Activated naive CD8-positive, alpha-beta T cell (primary cell): ENCODE data around the gene NPIPB2.
"Not testable (repeated sequence)": the region's sequence is repeated elsewhere in the genome, so short reads cannot be mapped to it uniquely, and the experiment has no call there.

Source experiments
- H3K27ac Mint-ChIP-seq: one replicate; pipeline ENCODE4 v1.8.0; 2021; ENCODE audit warnings: mixed read lengths
- H3K27me3 Mint-ChIP-seq: one replicate; pipeline ENCODE4 v1.8.0; 2021; ENCODE audit warnings: mixed read lengths
- H3K36me3 Mint-ChIP-seq: one replicate; pipeline ENCODE4 v1.8.0; 2021; ENCODE audit warnings: mixed read lengths
- H3K4me1 Mint-ChIP-seq: one replicate; pipeline ENCODE4 v1.8.0; 2021; ENCODE audit warnings: low read depth, mixed read lengths
- H3K4me3 Mint-ChIP-seq: one replicate; pipeline ENCODE4 v1.8.0; 2021; ENCODE audit warnings: mild to moderate bottlenecking, mixed read lengths
- H3K9me3 Mint-ChIP-seq: one replicate; pipeline ENCODE4 v1.8.0; 2021; ENCODE audit warnings: low read depth, mixed read lengths

The NPIPB2 gene

GRCh38 chr16:11967195-11967911, 25.5 kb upstream of the NPIPB2 start:
- Mint-ChIP-seq H3K36me3 (peaks cover 4% of the 10 kb centered on the region), H3K27me3 (no peaks in the 10 kb centered on the region), H3K9me3 (no peaks in the 10 kb centered on the region), H3K4me3 (no peak overlapping the region), H3K27ac (peak overlapping the region; percentile 10), H3K4me1 (no peaks in the 10 kb centered on the region)

DNA sequence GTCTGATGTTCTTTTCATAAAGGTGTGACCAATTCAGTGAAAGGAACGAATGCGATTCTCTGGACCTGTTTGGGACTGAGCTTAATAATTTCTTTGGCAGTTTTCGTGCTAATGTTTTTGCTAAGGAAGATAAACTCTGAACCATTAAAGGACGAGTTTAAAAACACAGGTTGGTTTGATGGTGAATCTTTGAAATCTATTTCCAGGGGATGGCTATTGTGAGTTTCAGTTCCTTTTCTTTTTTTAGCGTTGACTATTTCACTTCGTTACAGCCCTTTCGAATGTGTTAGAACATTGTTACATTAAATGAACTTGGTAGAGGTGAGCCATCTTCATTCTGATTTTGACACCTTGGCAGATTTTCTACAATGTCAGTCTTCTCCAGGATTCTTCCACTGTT, 24.3 kb upstream of the NPIPB2 start:
- peaks cover 4% of the 10 kb centered on the region for H3K36me3 Mint-ChIP-seq
- no peaks in the 10 kb centered on the region for H3K27me3 Mint-ChIP-seq
- no peaks in the 10 kb centered on the region for H3K4me1 Mint-ChIP-seq
- H3K9me3 Mint-ChIP-seq: no peaks in the 10 kb centered on the region
- H3K4me3 Mint-ChIP-seq: no peak overlapping the region
- no peak overlapping the region for H3K27ac Mint-ChIP-seq

GRCh38 chr16:11964761-11965551, 23.1 kb upstream of the NPIPB2 start, which contains the start of gene TNFRSF17:
Gene TNFRSF17 (plus strand): TSS chr16:11965210. CDS start chr16:11965325, 115 bp downstream.
- no peaks in the 10 kb centered on the region for H3K27me3 Mint-ChIP-seq
- no peak within 1 kb of the TSS for H3K27ac Mint-ChIP-seq
- H3K4me3 Mint-ChIP-seq: no peak within 1 kb of the TSS
- peaks cover 4% of the 10 kb centered on the region for H3K36me3 Mint-ChIP-seq
- no peaks in the 10 kb centered on the region for H3K9me3 Mint-ChIP-seq
- no peaks in the 10 kb centered on the region for H3K4me1 Mint-ChIP-seq

GRCh38 chr16:11963706-11964105, 21.9 kb upstream of the NPIPB2 start:
- H3K36me3 Mint-ChIP-seq: peaks cover 4% of the 10 kb centered on the region
- H3K27me3 Mint-ChIP-seq: no peaks in the 10 kb centered on the region
- H3K27ac Mint-ChIP-seq: no peak overlapping the region
- no peaks in the 10 kb centered on the region for H3K4me1 Mint-ChIP-seq
- H3K9me3 Mint-ChIP-seq: no peaks in the 10 kb centered on the region
- no peak overlapping the region for H3K4me3 Mint-ChIP-seq

- not testable (repeated sequence) for H3K36me3 Mint-ChIP-seq, H3K4me1 Mint-ChIP-seq, H3K9me3 Mint-ChIP-seq, H3K4me3 Mint-ChIP-seq, H3K27me3 Mint-ChIP-seq, H3K27ac Mint-ChIP-seq
Measured at GRCh38 chr16:11962978-11963377, 21.1 kb upstream of the NPIPB2 start.

GRCh38 chr16:11962457-11962856, 20.6 kb upstream of the NPIPB2 start:
- H3K27me3 Mint-ChIP-seq, H3K36me3 Mint-ChIP-seq, H3K9me3 Mint-ChIP-seq, H3K4me1 Mint-ChIP-seq, H3K4me3 Mint-ChIP-seq, H3K27ac Mint-ChIP-seq: not testable (repeated sequence)

GRCh38 chr16:11957591-11958395, 15.9 kb upstream of the NPIPB2 start:
- no peaks in the 10 kb centered on the region for H3K27me3 Mint-ChIP-seq
- no peak overlapping the region for H3K4me3 Mint-ChIP-seq
- H3K9me3 Mint-ChIP-seq: no peaks in the 10 kb centered on the region
- no peaks in the 10 kb centered on the region for H3K4me1 Mint-ChIP-seq
- peaks cover 4% of the 10 kb centered on the region for H3K36me3 Mint-ChIP-seq
- no peak overlapping the region for H3K27ac Mint-ChIP-seq

DNA sequence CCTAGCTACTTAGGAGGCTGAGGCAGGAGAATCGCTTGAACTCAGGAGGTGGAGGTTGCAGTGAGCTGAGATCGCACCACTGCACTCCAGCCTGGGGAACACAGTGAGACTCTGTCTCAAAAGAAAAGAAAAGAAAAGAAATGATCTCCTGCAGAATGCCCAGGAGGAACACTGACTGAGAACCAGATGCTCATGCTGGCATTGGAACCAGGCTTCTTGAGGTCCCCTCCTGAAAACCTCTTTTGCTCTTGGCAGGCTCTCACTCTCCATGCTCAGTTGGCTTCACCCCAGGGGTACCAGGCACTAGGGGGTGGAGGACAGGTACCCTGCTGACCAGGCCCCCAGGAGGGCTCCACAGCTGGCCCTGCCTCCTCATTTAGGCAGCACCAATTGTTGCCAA, 14.7 kb upstream of the NPIPB2 start:
- H3K27me3 Mint-ChIP-seq: no peaks in the 10 kb centered on the region
- H3K9me3 Mint-ChIP-seq: no peaks in the 10 kb centered on the region
- H3K4me3 Mint-ChIP-seq: no peak overlapping the region
- H3K36me3 Mint-ChIP-seq: peaks cover 4% of the 10 kb centered on the region
- H3K27ac Mint-ChIP-seq: no peak overlapping the region
- H3K4me1 Mint-ChIP-seq: no peaks in the 10 kb centered on the region

- H3K9me3 Mint-ChIP-seq: no peaks in the 10 kb centered on the region
- H3K4me1 Mint-ChIP-seq: no peaks in the 10 kb centered on the region
- no peak overlapping the region for H3K27ac Mint-ChIP-seq
- H3K27me3 Mint-ChIP-seq: no peaks in the 10 kb centered on the region
- H3K4me3 Mint-ChIP-seq: no peak overlapping the region
- peaks cover 4% of the 10 kb centered on the region for H3K36me3 Mint-ChIP-seq
Measured at GRCh38 chr16:11955713-11956123, 13.9 kb upstream of the NPIPB2 start.

GRCh38 chr16:11953576-11953975, 11.7 kb upstream of the NPIPB2 start:
- not testable (repeated sequence) for H3K4me3 Mint-ChIP-seq, H3K27me3 Mint-ChIP-seq, H3K4me1 Mint-ChIP-seq, H3K36me3 Mint-ChIP-seq, H3K27ac Mint-ChIP-seq, H3K9me3 Mint-ChIP-seq

- Mint-ChIP-seq H3K27me3 (no peaks in the 10 kb centered on the region), H3K27ac (no peak overlapping the region), H3K9me3 (no peaks in the 10 kb centered on the region), H3K36me3 (no peaks in the 10 kb centered on the region), H3K4me3 (no peak overlapping the region), H3K4me1 (peaks cover 3% of the 10 kb centered on the region)
Measured at GRCh38 chr16:11950388-11950787, 8.5 kb upstream of the NPIPB2 start.

DNA sequence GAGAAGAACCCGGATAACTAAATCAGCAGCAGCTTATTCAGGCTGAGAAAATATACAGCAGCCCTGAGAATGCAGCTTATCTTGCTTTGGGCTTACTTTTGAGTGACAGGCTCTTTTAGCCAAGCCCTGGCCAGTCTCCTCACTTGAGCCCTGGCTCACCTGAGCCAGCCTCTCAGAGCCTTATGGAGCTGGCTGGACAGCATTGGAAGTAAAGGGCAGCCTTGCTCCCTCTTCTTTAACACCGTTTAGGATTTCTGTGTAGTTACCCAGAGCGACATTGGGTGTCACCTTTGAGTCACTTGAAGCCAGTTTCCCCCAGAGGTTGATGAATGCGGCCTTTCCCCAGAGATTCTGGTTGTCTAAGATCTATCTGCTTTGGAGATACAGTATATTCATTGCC, 7.7 kb upstream of the NPIPB2 start:
- Mint-ChIP-seq H3K4me3 (no peak overlapping the region), H3K4me1 (peaks cover 3% of the 10 kb centered on the region), H3K27me3 (no peaks in the 10 kb centered on the region), H3K36me3 (no peaks in the 10 kb centered on the region), H3K9me3 (no peaks in the 10 kb centered on the region), H3K27ac (no peak overlapping the region)

GRCh38 chr16:11948819-11949218, 7.0 kb upstream of the NPIPB2 start:
- no peak overlapping the region for H3K4me3 Mint-ChIP-seq
- H3K9me3 Mint-ChIP-seq: no peaks in the 10 kb centered on the region
- no peak overlapping the region for H3K27ac Mint-ChIP-seq
- H3K27me3 Mint-ChIP-seq: no peaks in the 10 kb centered on the region
- H3K4me1 Mint-ChIP-seq: peaks cover 3% of the 10 kb centered on the region
- H3K36me3 Mint-ChIP-seq: no peaks in the 10 kb centered on the region

DNA sequence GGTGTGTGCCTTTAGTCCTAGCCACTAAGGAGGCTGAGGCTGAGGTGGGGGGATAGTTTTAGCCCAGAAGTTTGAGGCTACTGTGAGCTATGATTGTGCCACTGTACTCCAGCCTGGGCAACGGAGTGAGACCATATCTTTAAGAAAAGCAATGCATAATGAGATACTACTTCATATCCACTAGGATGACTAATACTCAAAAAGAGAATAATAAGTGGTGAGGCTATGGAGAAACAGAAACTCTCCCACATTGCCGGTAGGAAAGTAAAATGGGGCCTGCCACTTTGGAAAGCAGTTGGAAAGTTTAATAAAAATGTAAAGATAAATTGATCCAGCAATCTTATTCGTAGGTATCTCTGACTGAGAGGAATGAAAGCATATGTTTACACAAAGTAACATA, 4.6 kb upstream of the NPIPB2 start:
- Mint-ChIP-seq H3K36me3 (no peaks in the 10 kb centered on the region), H3K27ac (no peak overlapping the region), H3K4me3 (no peak overlapping the region), H3K4me1 (peaks cover 3% of the 10 kb centered on the region), H3K27me3 (no peaks in the 10 kb centered on the region), H3K9me3 (no peaks in the 10 kb centered on the region)

GRCh38 chr16:11927350-11927749, 14.5 kb downstream of the NPIPB2 start:
- not testable (repeated sequence) for H3K9me3 Mint-ChIP-seq, H3K4me1 Mint-ChIP-seq

More at GRCh38 chr16:11927350-11927749, 14.5 kb downstream of the NPIPB2 start:
- H3K27ac Mint-ChIP-seq, H3K27me3 Mint-ChIP-seq, H3K4me3 Mint-ChIP-seq, H3K36me3 Mint-ChIP-seq: not testable (repeated sequence)
